ENCODE data around the gene SPRN.
"Not testable (repeated sequence)": the region's sequence is repeated elsewhere in the genome, so short reads cannot be mapped to it uniquely, and the experiment has no call there.

The SPRN gene

DNA sequence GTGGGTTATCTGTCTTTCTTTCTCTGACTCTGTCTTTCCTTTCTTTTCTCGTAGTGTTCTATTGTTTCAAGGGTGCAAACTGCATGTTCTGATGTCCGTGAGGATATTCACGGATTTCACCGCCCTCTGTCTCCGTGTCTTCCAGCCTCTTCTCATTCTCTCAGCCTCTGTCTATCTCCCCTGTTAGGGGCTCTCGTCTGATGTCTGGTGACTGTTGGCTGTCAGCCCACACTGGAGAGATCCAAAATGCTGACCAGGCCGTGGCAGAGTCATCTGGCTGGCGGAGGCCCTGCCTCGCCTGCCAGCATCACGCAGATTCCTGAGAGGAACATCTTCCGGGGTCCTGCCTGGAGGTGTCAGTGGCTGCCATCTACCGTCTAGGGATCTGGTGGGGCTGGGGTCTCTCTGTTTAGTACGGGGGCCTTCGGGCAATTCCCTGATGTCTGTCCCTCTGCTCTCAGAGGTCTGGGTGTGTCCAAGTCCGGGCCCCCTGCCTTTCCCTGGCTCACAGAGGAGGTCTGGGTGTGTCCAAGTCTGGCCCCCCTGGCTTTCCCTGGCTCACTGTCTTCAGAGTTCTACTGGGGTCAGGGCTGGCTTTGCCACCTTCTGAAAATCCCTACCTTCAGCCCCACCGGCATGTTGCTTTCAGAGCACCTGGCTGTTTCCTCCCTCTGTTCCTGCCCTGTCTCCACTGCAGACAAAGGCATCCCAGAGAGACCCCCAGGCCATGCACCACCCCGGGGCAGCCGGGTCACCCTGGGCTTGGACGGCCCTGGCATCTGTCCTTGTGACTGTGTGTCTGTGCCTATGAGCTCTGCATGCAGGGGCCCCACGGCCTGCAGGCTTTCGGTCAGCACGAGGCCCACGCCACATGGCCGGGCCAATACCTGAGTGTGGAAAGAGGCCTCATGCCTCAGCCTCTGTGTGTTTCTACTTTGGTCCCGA lies 15.4 kb upstream of the SPRN start:
- no peak for DNase-seq (ENCODE audit: low read depth)

DNA sequence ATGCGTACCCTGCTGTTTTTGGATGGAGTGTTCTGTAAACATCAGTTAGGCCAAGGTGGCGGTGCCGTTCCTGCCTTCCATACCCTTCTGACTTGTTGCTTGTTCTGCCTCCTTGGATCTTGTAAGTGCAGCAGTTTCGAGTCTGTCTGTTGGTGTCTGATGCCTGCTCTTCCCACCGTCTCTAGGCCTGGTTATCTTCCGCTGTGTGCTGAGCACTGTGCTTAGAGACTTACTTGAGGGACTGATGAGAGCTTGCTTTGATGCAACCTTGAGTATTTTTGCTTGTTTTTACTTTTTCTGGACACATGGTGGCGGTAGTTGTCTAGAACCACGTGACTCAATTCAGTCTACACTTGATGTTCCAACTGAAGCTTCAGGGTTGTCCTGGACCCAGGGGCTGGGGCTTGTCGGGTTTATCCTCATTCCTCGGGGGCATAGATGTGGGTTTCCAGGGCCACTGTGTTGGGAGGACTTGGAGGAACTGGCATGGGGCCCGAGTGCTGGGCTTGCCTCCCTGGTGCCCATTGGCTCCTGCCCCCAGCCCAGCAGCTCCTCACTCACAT lies 14.4 kb upstream of the SPRN start:
- no peak for DNase-seq (ENCODE audit: low read depth)

DNA sequence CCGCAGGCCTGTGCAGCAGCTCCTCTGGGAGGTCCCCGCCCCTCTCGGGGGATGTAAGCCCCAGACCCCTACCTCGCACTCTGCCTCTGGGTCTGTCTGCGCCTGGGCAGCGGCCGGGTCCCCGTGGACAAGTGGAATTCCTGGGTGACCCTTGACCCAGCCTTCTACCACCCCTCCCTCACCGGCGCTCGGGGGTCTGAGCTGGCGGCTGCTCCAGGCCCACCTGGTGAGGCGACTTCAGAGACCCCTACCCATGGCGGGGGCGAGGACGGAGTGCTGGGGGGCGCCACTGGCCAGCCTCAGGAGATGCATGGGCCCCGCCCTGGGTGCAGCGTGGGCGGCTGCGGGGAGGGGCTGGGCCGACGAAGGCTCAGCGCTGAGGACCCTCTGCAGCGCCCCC lies 8.4 kb upstream of the SPRN start:
- DNase-seq (ENCODE audit: low read depth): not testable (repeated sequence)

DNA sequence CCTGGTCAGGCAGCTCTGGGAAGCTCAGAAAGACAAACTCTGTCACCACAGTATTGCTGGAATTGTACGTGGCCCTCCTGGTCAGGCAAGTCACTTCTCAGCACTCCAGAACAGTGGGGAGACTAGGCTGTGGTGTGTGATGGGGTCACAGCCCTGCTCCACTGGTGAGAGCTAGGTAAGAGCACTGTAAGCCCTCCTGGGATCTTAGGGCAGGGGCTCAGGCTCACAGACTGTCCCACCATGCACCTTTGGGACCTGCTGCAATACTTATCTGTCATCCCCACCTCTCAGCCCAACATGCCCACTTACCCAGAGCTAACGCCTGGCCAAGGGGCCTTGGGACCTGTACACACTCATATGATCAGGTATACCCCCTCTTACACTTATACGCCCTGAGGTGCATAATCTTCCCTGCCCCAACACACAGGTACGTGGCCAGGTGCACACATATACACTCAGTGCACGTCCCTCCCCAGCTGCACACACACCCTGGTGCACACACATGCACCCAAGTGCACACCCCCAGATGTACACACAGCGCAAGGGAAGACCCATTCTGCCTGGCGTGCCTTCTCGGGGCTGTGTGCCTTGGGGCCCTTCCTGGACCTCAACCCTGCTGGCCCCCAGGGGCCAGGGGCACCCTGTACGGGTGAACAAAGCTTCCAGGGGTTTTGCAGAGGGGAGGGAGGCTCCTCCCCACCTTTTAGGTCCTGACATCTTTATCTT lies 7.6 kb upstream of the SPRN start:
- DNase-seq (ENCODE audit: low read depth): not testable (repeated sequence)

DNA sequence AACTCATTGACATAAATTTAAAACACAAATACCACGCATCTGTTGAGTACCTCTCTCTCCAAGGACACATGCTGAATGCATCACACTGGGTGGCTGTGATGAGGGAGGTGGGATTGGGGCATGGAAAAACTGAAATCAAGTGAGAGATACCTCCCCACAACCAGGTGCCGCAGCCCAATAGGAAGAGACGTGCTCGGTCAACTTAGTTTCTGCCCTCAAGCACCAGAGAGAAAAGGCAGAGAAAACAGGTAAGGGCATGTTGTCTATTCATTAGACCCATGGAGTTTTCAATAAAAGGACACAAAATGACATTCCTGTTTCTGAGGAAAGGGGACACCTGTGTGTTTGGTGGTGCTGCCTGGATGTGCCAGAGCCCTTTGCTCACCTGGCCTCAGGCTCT lies 5.1 kb upstream of the SPRN start:
- not testable (repeated sequence) for DNase-seq (ENCODE audit: low read depth)

DNA sequence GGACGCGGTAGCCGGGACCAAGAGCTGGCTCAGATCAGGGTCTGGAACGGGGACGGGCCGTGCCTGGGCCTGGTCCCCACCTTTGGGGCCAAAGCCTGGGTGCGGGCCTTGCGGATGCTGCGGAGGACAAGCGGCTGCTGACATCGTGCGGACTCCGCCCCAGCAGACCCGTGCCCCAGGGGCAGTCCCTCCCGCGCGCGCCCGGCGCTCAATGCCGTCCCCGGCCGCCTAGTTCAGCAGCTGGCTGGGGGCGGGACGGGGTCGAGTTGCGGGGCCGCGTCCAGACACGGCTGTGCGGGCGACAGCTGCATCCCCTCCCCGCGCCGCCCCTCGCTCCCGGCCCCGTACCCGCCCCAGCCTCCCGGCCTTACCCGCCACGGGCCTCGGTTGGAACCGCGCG lies 323 bp downstream of the SPRN start:
- not testable (repeated sequence) for DNase-seq (ENCODE audit: low read depth)

DNA sequence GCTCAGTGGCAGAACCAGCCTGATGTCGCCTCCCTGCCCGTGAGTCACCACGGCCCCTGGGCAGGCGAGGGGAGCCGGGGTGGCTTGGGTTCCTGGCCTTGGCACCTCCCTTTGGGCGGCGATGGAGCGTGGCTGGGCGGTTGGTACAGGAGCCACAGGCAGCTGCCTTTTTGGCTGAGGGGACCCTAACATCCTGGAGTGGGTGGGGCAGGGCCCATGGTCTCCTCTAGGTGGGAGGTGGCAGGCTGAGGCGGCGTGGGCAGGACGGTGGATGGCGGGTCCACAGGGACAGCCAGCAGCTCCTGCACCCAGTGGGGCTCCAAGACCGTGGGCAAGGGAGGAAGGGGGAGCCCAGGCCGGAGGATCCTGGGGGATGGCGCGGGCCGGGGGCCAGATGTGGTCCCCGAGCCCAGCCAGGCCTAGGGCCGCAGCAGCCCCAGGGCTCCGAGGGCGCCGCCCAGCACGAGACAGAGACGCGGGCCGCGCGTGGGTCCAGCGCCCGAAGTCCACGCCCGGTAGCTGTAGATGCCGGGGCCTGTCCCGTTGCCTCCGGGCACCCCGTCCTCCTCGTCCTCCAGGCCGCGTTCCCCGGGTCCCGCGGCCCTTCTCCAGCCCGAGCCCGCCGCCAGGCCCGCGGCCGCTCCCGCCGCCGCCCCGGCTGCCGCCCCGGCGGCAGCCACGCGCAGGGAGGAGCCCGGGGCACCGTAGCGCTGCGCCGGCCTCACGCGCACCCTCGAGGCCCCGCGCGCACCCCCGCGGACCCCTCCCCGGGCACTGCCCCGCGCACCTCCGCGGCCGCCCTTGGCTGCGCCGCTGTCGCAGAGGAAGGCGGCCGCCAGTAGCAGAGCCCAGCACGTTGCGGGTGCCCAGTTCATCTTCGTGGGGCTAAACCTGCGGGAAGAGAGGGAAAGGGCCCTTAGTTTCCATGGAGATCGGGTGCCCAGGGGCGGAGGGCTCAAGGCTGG lies 1.3 kb downstream of the SPRN start:
- no peak for DNase-seq (ENCODE audit: low read depth)

DNA sequence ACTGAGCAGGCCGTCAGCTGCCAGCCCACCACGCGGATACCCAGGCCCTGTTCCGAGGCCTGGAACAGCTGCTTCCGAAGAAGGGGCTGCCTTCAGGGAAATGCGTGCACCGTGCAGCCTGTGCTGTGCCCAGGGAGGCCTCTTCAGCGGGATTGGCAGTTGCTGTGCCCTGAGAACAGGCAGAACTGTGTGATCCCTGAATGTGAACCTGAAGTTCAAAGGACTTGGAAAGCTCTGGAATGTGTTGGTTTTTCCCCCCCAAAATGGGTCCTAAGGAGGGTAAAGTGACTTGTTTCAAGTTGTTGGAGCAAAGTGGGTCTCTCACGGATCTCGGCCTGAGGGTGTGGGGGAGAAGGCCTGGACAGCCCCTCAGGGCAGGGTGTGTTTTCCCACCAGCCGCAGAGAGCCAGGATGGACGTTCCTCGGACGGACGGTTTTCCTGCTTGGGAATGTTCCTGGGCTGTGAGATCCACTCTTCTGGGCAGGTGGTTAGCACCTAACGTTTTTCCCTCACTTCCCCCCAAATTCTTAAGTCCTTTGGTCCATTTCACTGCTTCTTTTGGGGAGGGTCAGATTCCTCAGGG lies 2.1 kb downstream of the SPRN start:
- no peak for DNase-seq (ENCODE audit: low read depth)

DNA sequence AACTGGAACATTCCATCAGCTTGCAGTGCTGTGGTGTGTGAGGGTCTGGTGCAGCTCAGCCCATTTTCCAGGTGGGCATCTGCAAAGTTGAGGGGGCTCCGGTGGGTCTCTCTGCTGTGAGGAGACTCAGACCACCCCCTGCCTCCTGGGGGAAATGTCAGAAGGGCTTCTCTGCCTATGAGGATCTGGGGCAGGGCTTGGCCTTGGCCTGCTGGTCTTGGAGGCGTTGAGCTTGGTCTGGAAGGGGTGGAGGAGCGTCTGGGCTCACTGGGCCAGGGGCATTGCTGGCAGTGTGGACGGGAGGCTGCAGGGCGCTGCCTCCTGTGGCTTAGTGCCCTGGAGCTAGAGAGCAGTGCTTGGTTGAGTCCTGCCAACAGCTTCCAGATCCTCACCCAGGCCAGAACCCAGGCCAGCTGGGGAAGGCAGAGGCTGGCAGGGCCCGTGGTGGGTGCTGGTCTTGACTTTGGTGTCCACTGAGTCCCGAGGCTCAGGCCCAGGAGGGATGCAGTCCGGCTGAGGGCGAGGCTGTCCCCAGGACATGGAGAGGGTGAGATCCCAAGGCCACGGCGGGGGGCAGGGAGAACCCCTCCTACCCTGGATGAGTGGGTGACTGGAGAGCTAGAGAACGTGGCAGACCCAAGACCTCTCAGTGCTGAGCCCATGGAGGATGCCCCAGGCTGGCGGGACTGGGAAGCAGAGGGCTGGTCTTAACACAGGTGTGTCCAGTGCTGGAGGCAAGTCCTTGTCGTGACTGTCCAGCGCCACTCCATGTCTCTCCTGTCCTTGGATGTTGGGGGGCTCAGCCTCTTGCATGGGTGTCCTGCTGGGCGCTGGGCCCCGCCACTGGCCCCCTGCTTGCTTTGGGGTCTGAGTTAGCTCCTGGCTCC lies 2.8 kb downstream of the SPRN start:
- DNase-seq (ENCODE audit: low read depth): no peak

DNA sequence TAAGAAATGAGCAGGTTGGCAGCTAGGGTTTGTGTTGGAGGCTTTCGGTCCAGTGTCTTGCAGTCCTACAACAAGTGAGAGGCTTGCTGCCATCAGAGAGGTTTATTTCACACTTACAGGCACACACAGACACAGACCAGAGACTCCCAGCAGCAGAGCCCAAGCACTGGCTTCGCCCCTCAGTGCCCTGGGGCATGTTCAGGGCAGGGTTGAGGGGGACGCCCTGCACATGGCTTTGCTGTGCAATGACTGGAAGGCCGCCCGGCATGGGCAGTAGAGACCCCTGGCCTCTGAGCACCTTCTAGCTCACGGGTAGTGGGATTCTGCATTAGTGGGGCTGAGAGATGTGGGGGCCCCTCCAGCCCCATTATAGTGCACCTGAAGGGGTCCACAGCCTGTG lies 3.8 kb downstream of the SPRN start:
- DNase-seq (ENCODE audit: low read depth): no peak

DNA sequence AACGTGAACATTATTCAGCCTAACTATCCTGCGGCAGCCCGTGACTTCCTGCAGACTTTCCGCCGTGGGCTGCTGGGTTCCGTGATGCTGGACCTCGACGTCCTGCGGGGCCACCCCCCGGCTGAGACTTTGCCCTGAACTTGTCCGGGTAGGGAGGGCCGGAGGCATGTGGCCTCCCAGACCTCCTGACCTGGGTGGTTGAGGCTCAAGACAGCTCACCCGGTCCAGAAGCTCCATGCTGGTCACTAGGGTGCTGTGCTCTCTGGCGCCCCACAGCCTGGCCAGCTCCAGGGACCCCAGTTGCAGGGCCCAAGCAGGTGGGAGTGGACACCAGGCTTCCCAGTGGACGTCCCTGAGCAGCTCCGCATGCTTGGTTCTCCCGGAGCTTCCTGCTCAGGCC lies 4.4 kb downstream of the SPRN start:
- no peak for DNase-seq (ENCODE audit: low read depth)

DNA sequence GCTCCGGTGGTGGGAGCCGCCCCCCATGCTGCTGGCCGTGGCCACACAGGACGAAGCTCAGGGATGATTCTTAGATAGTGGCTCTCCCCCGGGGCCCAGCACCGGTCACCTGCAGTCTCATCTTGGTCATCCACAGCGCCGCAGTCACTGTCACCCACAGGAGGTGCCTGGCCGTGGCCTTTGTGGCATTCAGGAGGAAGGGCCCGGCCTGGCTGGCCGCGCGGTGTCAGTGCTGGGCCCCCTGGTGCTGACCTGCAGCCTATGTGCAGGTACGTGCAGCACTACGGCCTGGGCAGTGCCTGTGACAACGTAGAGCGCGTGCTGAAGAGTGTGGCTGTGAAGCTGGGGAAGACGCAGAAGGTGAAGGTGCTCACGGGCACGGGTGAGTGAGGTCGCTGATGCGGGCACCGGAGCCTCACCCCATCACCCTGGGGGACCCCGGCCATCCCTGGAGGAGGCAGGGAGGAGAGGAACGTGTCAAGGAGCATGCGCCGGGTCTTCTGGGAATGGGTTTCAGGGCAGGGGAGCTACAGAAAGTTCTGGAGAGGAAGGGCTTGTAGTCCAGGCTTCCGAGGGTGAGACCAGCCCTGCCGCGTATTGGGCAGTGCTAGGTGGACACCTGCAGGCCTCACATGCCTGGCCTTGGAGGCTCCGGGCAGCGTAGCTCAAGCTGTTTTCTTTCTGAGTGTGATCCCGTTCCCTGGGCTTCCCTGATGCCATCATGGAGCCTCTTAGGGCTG lies 5.0 kb downstream of the SPRN start:
- DNase-seq (ENCODE audit: low read depth): no peak

DNA sequence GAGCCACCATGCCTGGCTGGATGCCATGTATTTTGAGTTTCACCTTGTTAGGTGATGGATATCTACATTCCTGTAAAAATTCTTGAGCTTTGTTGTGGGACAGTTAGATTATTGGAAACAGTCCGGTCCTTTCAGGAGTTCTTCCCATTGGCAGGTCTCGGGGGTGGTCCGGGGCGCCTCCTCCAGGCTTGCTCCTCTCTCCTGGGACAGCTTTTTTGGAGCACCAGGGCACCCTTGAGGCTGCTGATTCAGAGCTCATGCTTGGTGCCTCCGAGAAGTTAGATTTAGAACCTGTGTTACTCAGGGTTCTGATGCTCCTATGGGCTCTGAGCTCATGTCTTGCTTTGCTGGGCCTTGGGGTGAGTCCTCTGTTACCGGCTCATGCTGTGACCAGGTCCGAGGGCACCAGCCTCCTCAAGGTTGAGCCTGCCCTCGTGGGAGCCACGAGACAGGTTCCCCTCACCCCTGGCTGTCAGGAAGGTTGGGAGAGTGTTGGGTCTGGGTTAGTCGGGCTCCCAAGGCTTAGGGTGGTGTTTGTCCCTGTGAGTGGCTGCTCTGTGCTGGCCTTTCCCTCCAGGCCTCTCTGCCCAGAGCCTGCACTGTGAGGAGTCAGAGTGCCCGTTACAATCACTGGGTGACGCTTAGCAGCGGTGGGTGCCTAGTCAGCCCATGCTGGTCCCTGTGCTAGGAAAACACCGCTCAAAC lies 6.0 kb downstream of the SPRN start:
- DNase-seq (ENCODE audit: low read depth): no peak

DNA sequence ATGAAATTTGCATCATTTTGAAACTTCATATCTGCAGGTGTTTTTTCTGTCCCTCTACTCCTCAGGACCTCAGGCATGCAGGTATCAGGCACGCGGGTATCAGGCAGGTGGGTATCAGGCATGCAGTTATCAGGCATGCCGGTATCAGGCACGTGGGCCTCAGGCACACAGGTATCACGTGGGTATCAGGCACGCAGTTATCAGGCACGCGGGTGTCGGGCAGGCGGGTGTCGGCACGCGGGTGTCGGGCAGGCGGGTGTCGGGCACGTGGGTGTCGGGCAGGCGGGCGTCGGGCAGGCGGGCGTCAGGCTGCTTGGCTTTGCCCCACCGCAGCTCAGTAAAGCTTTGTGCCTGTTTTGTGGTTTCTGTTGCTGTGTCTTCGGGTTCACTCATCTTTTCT lies 8.7 kb downstream of the SPRN start:
- no peak for DNase-seq (ENCODE audit: low read depth)

DNA sequence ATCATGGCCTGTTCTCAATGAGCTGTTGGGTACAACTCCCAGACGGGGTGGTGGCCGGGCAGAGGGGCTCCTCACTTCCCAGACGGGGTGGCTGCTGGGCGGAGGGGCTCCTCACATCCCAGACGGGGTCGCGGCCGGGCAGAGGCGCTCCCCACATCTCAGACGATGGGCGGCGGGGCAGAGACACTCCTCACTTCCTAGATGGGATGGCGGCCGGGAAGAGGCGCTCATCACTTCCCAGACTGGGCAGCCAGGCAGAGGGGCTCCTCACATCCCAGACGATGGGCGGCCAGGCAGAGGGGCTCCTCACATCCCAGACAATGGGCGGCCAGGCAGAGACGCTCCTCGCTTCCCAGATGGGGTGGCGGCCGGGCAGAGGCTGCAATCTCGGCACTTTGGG lies 10.0 kb downstream of the SPRN start:
- DNase-seq (ENCODE audit: low read depth): not testable (repeated sequence)

DNA sequence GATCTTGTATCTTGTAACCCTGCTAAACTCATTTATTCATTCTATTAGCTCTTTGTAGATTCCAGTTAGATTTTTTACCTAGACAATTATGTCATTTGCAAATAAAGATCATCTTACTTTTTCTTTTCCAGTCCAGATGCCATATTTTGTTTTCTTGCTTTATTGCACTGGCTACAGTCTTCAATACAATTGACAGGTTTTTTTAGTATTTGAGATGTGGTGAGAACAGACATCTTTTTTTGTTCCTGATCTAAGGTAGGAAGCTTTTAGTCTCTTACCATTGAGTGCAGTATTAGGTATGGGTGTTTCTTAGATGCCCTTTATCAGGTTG lies 12.1 kb downstream of the SPRN start:
- DNase-seq (ENCODE audit: low read depth): no peak

DNA sequence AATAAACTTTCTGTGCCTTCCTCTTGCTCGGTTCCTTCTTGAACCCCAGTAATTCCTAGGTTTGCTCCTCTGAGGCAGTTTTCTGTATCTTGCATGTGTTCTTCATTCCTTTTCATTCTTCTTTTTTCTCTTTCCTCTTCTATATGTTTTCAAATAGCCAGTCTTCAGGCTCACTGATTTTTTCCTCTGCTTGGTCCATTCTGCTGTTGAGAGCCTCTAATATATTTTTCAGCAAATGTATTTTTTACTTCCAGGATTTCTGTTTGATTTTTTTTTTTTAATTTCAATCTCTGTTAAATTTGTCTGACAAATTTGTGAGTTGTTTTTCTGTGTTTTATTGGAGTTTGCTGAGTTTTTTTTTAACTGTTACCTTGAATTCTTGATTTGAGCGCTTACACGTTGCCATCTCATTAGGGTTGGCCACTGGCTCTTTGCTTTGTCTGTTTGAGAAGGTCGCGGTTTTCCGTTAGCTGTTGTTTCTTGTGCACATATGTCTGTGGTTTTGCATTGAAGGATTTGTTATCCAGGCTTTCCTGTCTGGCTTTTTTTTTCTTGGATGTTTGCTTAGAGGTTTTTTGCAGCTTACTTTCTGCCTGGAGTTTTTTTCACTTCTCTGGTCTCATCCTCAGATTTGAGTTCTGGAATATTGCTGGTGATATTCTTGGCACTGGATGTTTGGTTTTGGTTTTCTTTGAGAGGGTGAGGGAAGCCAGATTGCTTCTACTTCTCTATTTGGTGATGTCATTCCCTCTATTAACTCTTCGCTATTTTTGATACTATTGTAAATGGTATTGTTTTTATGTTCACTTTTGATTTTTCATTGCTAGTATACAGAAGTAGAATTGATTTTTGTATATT lies 12.7 kb downstream of the SPRN start:
- no peak for DNase-seq (ENCODE audit: low read depth)

DNA sequence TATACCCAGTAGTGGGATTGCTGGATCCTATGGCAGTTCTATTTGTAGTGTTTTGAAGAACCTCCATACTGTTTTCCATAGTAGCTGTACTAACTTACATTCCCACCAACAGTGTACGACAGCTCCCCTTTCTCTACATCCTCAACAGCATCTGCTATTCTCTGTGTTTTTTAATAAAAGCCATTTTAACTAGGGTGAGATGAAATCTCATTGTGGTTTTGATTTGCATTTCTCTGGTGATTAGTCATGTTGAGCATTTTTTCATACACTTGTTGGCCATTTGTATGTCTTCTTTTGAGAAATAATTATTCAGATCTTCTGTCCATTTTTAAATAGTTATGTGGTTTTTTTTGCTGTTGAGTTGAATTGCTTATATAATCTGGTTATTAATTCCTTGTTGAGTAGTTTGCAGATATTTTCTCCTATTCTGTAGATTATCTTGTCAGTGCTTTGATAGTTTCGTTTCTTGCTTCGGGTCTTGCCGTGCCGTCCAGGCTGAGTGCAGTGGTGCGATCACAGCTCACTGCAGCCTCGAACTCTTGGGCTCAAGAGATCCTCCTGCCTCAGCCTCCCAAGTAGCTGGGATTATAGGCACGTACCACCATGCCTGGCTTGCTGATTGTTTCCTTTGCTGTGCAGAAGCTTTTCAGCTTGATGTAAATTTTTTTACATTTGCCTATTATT lies 18.4 kb downstream of the SPRN start:
- no peak for DNase-seq (ENCODE audit: low read depth)
